Dermis blood vessel endothelial cell (primary cell): Measurements from ENCODE around the gene CNTNAP2. TPM values are rescaled to one million over a fixed set of nuclear protein-coding genes. Genes with fewer than 3 reads are reported as not detected.

Experiments
- DNase-seq: peaks from one replicate; pipeline ENCODE4 v3.0.0; 2010
- total RNA-seq: library from RNA; depleted of rRNA; stranded (reverse); fragments of >200 nt; gene quantifications from 2 replicates; pipeline ENCODE4 v1.2.3, GENCODE V29; 2014

Gene CNTNAP2
- total RNA-seq, 1 donor from 2014 or later: not detected

DNA sequence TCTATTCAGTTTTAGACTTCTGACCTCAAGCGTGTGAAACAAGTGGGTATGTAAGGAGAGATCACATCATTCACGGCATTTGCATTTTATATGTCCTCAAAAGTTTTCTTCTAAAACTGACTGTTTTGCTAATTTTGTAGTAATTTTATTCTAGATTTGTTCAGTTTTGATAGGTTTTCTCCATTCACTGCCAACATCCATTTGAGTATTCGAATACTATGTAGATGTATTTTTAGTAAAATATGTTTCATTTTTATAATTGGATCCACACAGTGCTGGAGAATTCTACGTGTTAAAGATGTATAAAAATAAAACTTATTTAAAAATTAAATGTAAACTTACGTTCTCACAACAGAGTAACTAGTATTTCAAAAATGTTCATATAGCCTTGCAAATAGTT is 503.0 kb downstream of the CNTNAP2 start:
- DNase-seq: no peak

DNA sequence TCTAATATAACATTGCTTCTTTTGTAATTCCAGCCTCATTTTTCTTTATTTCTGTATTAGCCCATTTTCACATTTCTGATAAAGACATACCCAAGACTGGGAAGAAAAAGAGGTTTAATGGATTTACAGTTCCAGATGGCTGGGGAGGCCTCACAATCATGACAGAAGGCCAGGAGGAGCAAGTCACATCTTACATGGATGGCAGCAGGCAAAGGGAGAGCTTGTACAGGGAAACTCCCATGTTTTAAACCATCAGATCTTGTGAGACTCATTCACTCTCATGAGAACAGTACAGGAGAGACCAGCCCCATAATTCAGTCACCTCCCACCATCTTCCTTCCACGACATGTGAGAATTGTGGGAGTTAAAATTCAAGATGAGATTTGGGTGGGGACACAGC is 510.3 kb downstream of the CNTNAP2 start:
- DNase-seq: no peak

DNA sequence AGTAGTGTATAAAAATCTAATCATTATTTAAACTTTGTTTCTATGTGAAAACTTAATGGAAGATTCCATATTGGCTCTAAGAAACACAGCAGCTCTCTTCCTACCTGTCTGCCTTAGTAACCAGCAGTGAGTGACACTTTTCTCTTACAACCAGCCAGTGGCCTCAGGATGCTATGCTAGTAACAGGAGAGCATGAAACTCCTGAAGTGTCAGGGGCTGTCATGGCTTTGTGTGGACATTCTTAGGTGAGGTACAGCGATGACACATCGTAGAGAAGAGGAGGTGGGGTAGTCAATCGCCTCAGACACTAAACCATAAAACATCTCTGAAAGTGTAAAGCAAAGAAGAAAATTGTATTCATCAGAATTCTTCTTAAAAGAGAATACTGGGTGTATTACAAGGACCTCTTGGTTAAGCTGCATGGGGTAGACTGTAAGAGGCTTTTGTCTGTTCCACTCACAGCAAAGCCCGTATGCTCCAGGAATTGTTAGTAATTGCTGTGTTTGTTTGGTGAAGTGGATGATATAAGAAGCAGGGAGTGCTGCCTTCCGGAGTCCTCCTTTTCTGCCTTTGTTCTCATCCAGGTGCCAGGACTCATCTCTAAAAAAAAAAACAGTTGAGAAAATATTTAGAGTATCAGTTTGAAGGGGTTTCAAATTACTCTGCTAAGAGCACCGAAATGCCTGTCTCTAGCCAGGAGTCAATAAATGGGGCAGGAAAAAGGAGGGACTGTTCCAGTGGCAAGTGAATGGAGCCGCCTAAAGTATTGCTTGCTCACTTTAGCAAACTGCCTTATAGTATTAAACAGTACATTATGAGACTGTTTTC is 518.8 kb downstream of the CNTNAP2 start:
- DNase-seq: no peak

- no peak for DNase-seq
These were observed 519.4 kb downstream of the CNTNAP2 start for GRCh38 chr7:146636033-146636356.

DNA sequence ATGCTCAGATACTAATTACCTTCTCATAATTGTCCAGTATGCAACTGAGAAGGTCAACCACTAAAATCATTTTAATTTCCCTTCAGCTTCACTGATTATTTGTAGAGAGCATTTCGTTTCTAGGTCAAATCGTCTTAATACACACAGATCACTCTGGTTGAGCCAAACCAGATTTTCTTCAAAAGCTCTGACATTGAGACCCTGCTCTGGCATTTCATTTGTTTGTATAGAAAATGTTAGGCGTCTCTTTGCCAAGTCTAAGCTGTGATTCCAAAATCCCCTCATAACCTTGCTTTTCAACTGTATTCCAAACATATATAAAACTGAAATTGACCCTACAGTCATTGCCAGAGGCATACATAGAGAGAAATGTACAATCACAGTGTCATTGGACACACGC is 520.0 kb downstream of the CNTNAP2 start:
- no peak for DNase-seq

DNA sequence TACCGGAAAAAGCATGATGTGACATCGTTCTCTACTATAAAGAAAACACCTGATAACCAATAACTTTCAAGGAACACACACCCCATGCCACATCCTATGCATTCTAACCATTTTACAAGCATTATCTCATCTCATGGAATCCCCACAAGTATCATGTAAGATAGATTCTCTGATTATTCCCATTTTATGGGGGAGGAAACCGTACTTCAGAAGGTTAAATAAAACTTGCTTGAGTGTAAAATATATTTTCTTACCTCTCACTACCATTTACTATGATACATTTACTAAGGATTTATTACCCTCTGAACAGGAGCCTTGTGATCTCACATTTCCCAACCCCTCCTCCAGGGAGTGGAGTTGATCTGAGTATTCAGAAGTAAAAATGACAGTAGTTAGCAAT is 522.7 kb downstream of the CNTNAP2 start:
- no peak for DNase-seq

GRCh38 chr7:146641491-146641890 is 524.9 kb downstream of the CNTNAP2 start:
- no peak for DNase-seq

DNA sequence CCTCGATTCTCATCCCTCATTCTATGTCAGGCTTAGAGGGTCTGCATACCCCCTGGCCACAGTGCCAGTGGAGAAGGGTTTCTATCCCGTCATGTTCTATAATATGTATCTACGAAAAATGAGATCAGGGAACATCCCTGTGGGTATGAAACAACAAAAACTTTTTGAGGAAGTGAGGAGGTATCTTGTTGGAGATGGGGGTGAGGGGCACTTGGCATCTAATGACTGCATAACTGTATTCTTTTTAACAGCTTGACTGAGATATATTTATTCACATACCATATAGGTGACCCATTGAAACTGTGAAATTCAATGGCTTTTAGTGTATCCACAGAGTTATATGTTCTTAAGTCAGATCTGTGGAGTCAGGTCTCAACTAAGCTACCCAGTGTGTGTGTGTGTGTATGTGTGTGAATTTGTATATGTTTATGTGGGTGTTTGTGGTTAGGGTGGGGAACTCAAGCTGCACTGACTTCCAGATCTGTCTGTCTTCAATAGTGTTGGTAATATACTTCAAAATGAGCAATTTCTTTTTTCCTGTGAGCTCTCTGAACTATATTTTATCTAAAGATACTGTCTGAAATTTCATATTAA is 528.9 kb downstream of the CNTNAP2 start:
- DNase-seq: no peak

DNA sequence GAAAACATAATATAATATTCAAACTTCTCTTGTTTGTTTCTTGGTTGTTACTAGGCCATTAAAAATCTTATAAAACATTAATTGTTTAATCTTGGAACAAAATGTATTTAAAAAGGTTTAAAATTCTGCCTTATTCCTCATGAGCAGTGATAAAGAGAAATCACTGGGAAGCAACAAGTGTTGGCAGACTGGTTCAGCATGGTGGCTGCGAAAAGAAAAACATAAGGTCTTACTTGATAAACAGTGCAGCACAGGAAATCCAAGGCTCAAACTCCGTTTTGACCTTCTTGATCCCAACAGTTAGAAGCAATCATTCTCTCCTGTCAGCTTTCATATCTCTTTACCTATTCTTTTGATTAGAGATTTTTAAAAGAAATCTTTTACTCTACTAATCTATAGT is 530.8 kb downstream of the CNTNAP2 start:
- DNase-seq: no peak

DNA sequence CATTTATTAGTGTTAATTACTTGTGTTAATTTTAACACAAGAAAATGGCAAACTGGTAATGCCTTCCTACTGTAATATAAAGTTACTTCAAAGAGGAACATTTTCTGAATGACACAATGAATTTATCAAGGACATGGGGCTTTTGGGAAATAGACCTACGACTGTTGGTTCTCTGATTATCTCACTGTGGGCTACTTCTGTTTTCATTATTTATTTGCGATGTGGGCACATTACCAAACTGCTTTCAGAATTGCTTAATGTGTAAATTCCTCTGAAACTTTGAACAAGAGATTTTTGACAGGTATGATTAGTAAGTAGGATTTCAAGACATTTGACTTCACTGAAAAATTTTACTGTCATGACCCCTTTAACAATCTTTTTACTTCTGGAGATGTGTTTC is 535.6 kb downstream of the CNTNAP2 start:
- no peak for DNase-seq

DNA sequence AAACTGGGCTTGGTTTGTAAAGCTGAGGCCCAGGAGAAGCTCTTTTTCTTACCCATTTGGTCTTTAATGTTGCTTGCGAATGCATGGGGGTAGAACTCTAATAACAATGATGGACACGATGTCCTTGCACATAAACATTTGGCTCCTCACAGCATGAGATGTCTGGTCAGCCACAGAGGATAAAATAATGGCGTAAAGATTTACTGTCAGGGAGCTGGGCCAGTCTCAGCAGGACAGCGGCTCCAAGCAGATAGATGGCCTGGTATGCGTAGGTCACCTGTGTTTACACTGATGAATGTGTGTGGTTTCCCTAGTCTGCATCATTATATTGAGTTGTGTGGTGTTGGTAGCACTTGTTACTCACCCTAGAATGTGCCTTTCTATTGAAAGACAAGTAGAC is 537.4 kb downstream of the CNTNAP2 start:
- DNase-seq: no peak

- DNase-seq: no peak
These were observed 539.6 kb downstream of the CNTNAP2 start for GRCh38 chr7:146655928-146656797.

DNA sequence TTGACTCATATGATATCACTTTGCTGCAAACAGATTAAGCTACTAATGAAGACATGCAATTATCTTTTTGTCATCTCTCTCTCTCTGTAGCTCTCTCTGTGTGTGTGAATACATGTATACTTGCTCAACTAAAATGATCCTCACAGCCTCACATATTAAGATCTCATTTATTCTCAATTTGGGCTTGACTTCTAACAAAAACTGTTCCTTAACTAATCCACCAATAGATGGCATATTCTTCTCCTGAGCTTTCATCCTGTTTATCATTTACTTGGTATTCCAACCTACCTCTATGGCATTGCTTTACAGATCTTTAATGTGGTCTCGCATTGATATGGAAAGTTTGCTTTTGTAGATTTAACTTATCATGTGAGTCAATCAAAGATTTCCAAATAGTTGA is 540.4 kb downstream of the CNTNAP2 start:
- DNase-seq: no peak

DNA sequence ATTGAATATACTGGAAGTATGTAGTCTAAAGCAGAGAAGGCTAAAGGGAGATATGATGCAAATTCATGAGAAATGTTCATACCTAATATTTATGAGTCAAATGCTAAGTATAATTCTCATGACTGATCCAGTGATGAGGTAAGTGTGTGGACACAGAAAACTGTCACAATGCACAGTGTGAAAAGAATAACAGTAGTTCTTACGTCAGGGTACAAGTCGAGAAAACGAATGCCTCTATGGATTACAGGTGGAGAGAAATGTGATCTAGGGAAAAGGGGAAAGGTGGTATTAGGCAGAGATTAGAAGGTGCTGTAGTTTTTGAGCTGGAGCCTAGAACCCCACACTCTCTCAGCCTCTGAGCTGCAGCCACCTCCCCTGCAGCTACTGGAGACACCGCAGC is 542.0 kb downstream of the CNTNAP2 start:
- no peak for DNase-seq

DNA sequence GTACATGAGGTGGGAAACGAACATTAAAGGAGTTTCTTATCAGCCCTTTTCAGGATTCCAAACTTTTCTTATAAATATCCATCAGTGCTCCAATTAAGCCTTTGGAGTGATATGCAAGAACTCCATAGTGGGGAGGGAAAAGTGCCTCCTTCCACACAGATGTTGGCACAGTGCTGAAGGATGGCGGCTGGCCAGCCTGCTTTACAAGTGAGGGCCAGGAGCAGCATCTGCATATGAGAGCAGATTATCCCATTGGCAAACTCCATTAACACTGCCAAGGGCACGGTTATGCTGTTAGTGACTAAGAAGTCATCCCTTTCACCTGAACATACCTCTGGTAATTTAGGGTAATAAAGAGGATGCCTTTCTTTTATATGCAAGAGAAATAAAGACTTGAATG is 543.1 kb downstream of the CNTNAP2 start:
- no peak for DNase-seq

- DNase-seq: no peak
These were observed 544.2 kb downstream of the CNTNAP2 start for GRCh38 chr7:146660839-146661238.

- DNase-seq: no peak
These were observed 544.8 kb downstream of the CNTNAP2 start for GRCh38 chr7:146661435-146661834.

GRCh38 chr7:146661929-146662328 is 545.3 kb downstream of the CNTNAP2 start:
- no peak for DNase-seq

DNA sequence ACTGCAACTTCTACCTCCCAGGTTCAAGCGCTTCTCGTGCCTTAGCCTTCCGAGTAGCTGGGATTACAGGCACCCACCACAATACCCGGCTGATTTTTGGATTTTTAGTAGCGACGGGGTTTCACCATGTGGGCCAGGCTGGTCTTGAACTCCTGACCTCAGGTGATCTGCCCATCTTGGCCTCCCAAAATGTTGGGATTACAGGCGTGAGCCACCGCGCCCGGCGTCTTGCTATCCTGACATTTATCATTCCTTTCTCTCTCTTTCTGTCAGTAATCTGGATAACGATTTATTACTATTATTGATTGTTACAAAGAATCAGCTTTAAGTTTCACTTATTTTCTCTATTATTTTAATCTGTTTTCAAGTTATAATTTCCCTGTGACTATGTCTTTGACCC is 548.4 kb downstream of the CNTNAP2 start:
- no peak for DNase-seq

DNA sequence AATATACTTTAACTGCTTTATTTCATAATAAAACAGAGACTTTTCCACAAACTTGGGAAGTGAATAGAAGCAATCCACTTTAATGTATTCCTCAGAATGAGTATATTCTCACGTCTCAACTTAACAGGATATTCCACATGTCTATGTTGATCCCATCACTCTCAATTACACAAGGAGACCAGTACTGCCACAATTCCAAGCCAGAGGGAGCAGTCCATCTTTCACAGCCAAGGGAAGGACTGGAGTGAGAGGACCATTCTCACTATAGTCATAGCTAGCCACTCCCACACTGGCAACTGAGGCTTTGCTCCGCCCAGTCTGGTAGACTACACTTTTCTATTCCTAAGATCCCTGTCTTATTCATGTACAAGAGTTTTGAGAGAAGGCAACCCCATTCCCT is 553.9 kb downstream of the CNTNAP2 start:
- DNase-seq: no peak

- DNase-seq: no peak
These were observed 564.9 kb downstream of the CNTNAP2 start for GRCh38 chr7:146681487-146681886.

DNA sequence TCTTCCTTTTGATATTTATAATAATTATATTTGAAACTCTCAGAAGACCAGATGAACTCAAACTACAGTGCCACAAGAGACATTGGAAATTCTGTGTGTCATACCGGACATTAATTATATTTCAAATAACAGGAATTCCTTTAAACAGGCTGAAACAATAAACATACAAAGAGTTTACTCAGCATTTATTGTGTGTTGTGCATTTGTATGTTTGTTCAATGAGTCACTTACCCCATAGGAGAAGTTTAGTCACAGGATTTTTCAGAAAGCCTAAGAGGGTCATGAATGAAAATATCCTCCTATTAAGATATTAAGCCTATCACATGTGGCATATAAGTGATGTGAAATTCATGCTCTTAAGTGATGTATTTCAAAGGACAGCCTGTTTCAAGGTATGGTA is 566.8 kb downstream of the CNTNAP2 start:
- DNase-seq: peak; percentile 3

DNA sequence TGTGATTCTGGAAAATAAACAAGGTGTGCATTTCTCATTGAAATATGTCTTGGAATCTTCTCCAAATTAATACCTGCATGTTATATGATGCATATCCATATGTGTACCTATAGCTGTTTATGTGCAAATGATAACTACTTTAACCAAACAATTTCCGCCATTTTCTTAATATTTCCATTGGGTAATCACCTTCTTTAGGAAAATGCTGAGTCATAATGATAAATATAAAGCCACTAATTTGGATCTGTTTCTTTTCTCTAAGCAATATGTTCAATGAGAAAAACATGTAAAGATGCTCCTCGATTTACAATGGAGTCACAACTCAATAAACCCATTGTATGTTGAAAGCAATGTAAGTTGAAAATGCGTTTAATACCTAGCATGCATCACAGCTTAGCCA is 574.4 kb downstream of the CNTNAP2 start:
- DNase-seq: no peak
